Neural progenitor cell (in vitro differentiated cells): ENCODE measurements around the gene HS6ST3.

ENCODE experiments used
- CTCF ChIP-seq: fragments of 200-600 bp; sonication (generic); IDR thresholded peaks from 2 replicates; pipeline ENCODE4 v1.5.1; 2017; ENCODE audit warnings: antibody characterized with exemption, mild to moderate bottlenecking
- EZH2 ChIP-seq: fragments of 200-600 bp; sonication (generic); IDR thresholded peaks from 2 replicates; pipeline ENCODE4 v1.6.1; 2017; ENCODE audit warnings: antibody characterized with exemption, mild to moderate bottlenecking, moderate library complexity
- EZH2phosphoT487 ChIP-seq: fragments of 200-600 bp; sonication (generic); IDR thresholded peaks from 2 replicates; pipeline ENCODE4 v1.6.1; 2017; ENCODE audit warnings: antibody characterized with exemption

DNA sequence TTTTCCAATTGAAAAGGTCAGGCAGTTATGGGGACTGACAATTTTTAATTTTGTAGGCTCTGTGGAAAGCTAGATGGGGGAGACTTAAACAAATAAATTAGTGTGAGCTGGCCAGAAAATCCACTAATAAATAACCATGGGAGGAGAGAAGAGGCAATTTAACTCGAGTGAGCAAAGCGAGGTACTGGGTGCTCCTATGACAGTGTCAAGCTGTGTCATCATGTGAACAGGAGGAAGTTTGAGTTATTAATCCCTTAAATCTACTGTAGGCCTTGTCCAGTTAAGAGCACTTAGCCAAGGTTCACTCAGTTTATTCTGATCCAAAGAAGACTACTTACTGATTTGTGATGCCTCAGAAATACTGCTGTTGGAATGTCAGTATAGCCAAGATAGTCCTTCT is 781.6 kb downstream of the HS6ST3 start:
- TF ChIP-seq CTCF (no peak), EZH2 (no peak), EZH2phosphoT487 (no peak)
